SK-N-SH (cell line): Measurements from ENCODE around the gene HRK.

ENCODE experiments used
- CHD2 ChIP-seq: fragments of 150-350 bp; IDR thresholded peaks from 2 replicates; pipeline ENCODE4 v1.6.1; 2018; ENCODE audit warnings: low read length; ENCODE audit not compliant: partially characterized antibody
- EZH2phosphoT487 ChIP-seq: fragments of 200-600 bp; sonication (generic); IDR thresholded peaks from 2 replicates; pipeline ENCODE4 v1.6.1; 2017; ENCODE audit warnings: low read depth, mixed run types, mild to moderate bottlenecking, antibody characterized with exemption, moderate library complexity, borderline replicate concordance
- FOXJ3 ChIP-seq: sonication (generic); formaldehyde crosslinking; IDR thresholded peaks from 2 replicates; pipeline ENCODE4 v1.5.1; 2020; ENCODE audit warnings: mild to moderate bottlenecking, missing genetic modification reagents
- FOXM1 ChIP-seq: IDR thresholded peaks from 2 replicates; pipeline ENCODE4 v1.4.0; 2012; ENCODE audit warnings: low read depth, mild to moderate bottlenecking
- MAX ChIP-seq: IDR thresholded peaks from 2 replicates; pipeline ENCODE4 v1.4.0; 2012; ENCODE audit warnings: low read depth
- NFIC ChIP-seq: IDR thresholded peaks from 2 replicates; pipeline ENCODE4 v1.4.0; 2012; ENCODE audit warnings: borderline replicate concordance
- PBX3 ChIP-seq: IDR thresholded peaks from 2 replicates; pipeline ENCODE4; 2012
- POLR2AphosphoS5 ChIP-seq: IDR thresholded peaks from 2 replicates; pipeline ENCODE4 v1.6.1; 2012; ENCODE audit warnings: low read depth, low read length
- REST ChIP-seq: IDR thresholded peaks from 2 replicates; pipeline ENCODE4 v1.6.1; 2012; ENCODE audit warnings: mild to moderate bottlenecking, low read depth, low read length, moderate library complexity
- SIN3A ChIP-seq: IDR thresholded peaks from 2 replicates; pipeline ENCODE4 v1.6.1; 2012; ENCODE audit warnings: low read depth, mild to moderate bottlenecking, low read length, moderate library complexity, borderline replicate concordance
- SMC3 ChIP-seq: IDR thresholded peaks from 2 replicates; pipeline ENCODE4 v1.6.1; 2012; ENCODE audit warnings: low read depth, low read length, improper control_type of control experiment
- USF1 ChIP-seq: IDR thresholded peaks from 2 replicates; pipeline ENCODE4 v1.4.0; 2012; ENCODE audit warnings: low read depth, borderline replicate concordance
- YY1 ChIP-seq: IDR thresholded peaks from 2 replicates; pipeline ENCODE4 v1.4.0; 2012; ENCODE audit warnings: low read depth, mild to moderate bottlenecking
- TF ChIP-seq, protein P1 (sequence below): fragments of 200-600 bp; sonication (generic); IDR thresholded peaks from 2 replicates; pipeline ENCODE4 v1.6.1; 2017; ENCODE audit warnings: antibody characterized with exemption, mild to moderate bottlenecking, moderate library complexity

DNA sequence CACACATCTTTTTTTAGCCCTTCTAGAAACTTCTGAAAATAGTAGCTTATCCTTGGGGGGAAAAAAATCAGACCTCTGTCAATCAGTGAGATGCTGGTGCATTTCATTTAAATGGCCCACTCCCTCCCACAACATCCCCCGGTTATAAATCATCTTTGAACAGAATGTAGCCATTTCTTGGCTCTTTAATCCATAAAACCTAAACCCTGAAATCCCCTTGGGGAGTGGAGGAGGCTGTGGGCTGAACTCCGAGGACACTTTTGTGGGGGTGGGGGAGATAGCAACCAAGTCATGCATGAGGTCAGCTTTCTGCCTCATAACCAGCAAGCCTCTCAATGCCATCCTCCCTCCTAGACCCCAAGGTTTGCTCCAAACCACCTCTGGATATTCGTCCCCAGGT is 21.0 kb downstream of the HRK start:
- TF ChIP-seq POLR2AphosphoS5 (no peak), MAX (no peak), USF1 (no peak), EZH2phosphoT487 (no peak), REST (no peak), PBX3 (no peak), CHD2 (no peak), YY1 (no peak), NFIC (no peak), SIN3A (no peak), SMC3 (no peak), FOXJ3 (CRISPR knock-in tag) (no peak), FOXM1 (no peak)
- TF ChIP-seq, protein P1, sequence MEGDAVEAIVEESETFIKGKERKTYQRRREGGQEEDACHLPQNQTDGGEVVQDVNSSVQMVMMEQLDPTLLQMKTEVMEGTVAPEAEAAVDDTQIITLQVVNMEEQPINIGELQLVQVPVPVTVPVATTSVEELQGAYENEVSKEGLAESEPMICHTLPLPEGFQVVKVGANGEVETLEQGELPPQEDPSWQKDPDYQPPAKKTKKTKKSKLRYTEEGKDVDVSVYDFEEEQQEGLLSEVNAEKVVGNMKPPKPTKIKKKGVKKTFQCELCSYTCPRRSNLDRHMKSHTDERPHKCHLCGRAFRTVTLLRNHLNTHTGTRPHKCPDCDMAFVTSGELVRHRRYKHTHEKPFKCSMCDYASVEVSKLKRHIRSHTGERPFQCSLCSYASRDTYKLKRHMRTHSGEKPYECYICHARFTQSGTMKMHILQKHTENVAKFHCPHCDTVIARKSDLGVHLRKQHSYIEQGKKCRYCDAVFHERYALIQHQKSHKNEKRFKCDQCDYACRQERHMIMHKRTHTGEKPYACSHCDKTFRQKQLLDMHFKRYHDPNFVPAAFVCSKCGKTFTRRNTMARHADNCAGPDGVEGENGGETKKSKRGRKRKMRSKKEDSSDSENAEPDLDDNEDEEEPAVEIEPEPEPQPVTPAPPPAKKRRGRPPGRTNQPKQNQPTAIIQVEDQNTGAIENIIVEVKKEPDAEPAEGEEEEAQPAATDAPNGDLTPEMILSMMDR: no peak
